Right atrium auricular region (tissue), 2 donors: ENCODE results near the gene KRT12. TPM values are rescaled to one million over a fixed set of nuclear protein-coding genes. Genes with fewer than 3 reads are reported as not detected.
"Not testable (repeated sequence)": the region's sequence is repeated elsewhere in the genome, so short reads cannot be mapped to it uniquely, and the experiment has no call there.

Source experiments
- DNase-seq: peaks from one replicate; pipeline ENCODE4 v3.0.0-alpha.2; 2019; ENCODE audit warnings: low spot score
- H3K27ac ChIP-seq, 2 donors: fragments of 200-600 bp; sonication (generic); 1 replicate in 1 of 2; 2 replicates in 1 of 2; pipeline ENCODE4 v1.5.1; 2016 to 2019
- H3K27me3 ChIP-seq, 2 donors: fragments of 200-600 bp; sonication (generic); one replicate each; pipeline versions ENCODE4 v1.5.1 to v1.6.0; 2017 to 2019
- H3K36me3 ChIP-seq: fragments of 200-600 bp; sonication (generic); one replicate; pipeline ENCODE4 v1.5.1; 2016
- H3K4me1 ChIP-seq, 2 donors: fragments of 200-600 bp; sonication (generic); one replicate each; pipeline versions ENCODE4 v1.5.1 to v1.6.0; 2017 to 2019
- H3K4me3 ChIP-seq, 2 donors: fragments of 200-600 bp; sonication (generic); 1 replicate in 1 of 2; 2 replicates in 1 of 2; pipeline ENCODE4 v1.5.1; 2017 to 2019; ENCODE audit warnings: mild to moderate bottlenecking in 1 of 2, moderate library complexity in 1 of 2
- H3K9me3 ChIP-seq, 2 donors: fragments of 200-600 bp; sonication (generic); one replicate each; pipeline ENCODE4 v1.5.1; 2019
- CTCF ChIP-seq, 2 donors: fragments of 200-600 bp; sonication (generic); IDR thresholded peaks; one replicate each; pipeline ENCODE4 v1.5.1; 2019; ENCODE audit warnings: antibody characterized with exemption in 2 of 2
- total RNA-seq, 2 donors: library from RNA; depleted of rRNA; stranded (reverse); fragments of >200 nt; gene quantifications; one replicate each; pipeline ENCODE4 v1.1.0, GENCODE V29; 2016

KRT12 gene
- total RNA-seq, 2 donors from 2014 or later: not detected

DNA sequence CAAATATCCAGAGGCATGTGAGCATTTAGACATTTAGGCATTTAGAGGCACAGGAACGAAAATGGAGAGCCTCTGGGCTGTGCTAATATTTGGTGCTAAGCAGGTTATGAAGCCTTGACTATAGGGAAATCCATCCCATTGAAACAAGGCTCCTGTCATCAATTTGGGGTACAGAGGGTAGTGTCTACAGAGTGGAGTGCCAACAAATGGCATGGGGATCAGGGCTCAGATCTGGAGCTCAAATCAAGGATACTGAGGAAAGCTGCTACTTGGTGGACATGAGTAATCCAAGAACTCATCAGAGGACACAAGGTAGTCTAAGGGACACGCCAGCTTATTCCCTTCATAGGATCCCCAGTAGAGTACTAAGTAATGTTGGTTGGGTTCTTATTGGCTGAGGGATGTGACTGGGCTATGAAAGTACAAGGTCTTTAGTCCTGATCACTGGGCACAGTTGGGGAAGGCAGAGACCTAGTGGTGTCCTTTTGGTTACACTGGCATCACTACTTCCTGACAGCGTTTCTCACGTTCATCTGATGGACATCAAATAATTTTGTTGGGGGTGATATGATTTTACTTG is 49.8 kb downstream of the KRT12 start:
- TF ChIP-seq CTCF (IDR thresholded peaks at IDR 0.05): no peak
- no peak overlapping the region for H3K4me3 ChIP-seq
- DNase-seq: no peak
- H3K4me1 ChIP-seq: peaks cover 0 to 14% of the 10 kb centered on the region in 2 donors
- no peak overlapping the region for H3K27ac ChIP-seq
- no peaks in the 10 kb centered on the region for H3K9me3 ChIP-seq
- no peaks in the 10 kb centered on the region for H3K27me3 ChIP-seq
- H3K36me3 ChIP-seq: no peaks in the 10 kb centered on the region

DNA sequence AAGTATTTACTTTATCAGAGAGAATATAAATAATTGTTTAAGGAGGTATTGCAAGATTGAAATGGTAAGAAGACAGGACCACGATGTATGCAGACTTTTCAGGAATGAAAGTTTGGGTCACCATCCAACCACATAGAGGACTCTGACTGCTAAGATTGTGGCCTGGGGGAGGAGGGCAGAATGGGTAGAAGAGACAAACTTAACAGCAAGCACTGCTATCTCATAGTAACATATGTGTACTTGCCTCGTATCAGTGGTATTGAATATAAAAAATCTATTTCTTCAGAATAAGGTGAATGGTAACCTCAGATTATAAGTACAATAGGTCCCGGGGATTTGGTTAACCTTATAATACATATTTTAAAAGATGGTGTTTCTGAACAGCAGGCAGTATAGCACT is 50.5 kb downstream of the KRT12 start:
- TF ChIP-seq CTCF (IDR thresholded peaks at IDR 0.05): no peak
- no peaks in the 10 kb centered on the region for H3K36me3 ChIP-seq

GRCh38 chr17:40815381-40815780 is 51.6 kb downstream of the KRT12 start:
- H3K4me3 ChIP-seq: no peak overlapping the region
- no peak for TF ChIP-seq CTCF (IDR thresholded peaks at IDR 0.05)
- no peaks in the 10 kb centered on the region for H3K36me3 ChIP-seq
- peaks cover 0 to 20% of the 10 kb centered on the region in 2 donors for H3K4me1 ChIP-seq
- no peak for DNase-seq
- no peak overlapping the region for H3K27ac ChIP-seq
- H3K9me3 ChIP-seq: no peaks in the 10 kb centered on the region
- H3K27me3 ChIP-seq: no peaks in the 10 kb centered on the region

More for the DNA sequence above, 50.5 kb downstream of the KRT12 start:
- DNase-seq: no peak
- Histone ChIP-seq H3K27ac (no peak overlapping the region), H3K9me3 (no peaks in the 10 kb centered on the region), H3K4me1 (peaks cover 0 to 14% of the 10 kb centered on the region in 2 donors), H3K4me3 (no peak overlapping the region), H3K27me3 (no peaks in the 10 kb centered on the region)

DNA sequence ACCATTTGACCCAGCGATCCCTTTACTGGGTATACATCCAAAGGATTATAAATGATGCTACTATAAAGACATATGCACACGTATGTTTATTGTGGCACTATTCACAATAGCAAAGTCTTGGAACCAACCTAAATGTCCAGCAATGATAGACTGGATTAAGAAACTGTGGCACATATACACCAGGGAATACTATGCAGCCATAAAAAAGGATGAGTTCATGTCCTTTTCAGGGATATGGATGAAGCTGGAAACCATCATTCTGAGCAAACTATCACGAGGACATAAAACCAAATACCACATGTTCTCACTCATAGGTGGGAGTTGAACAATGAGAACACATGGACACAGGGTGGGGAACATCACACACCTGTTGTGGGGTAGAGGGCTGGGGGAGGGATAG is 52.4 kb downstream of the KRT12 start:
- not testable (repeated sequence) for H3K36me3 ChIP-seq, H3K9me3 ChIP-seq, DNase-seq, H3K27ac ChIP-seq, H3K27me3 ChIP-seq, H3K4me3 ChIP-seq
- H3K4me1 ChIP-seq: peaks cover 0 to 25% of the 10 kb centered on the region in 2 donors

DNA sequence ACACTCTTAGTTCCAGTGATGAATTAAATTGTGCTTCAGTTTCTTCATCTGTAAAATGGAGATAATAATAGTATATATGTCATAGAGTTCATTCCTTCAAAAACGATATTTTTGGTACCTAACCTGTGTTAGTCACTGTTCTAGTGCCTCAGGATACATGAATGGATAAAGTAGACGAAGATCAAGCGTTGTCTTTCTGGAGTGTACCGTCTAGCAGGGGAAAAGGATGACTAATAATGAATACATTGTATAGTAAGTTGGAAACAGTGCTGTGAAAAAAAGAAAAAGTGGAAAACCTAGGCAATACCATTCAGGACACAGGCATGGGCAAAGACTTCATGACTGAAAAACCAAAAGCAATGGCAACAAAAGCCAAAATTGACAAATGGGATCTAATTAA is 53.2 kb downstream of the KRT12 start:
- Histone ChIP-seq H3K27me3 (no peaks in the 10 kb centered on the region), H3K4me3 (no peak overlapping the region), H3K9me3 (no peaks in the 10 kb centered on the region), H3K36me3 (no peaks in the 10 kb centered on the region), H3K27ac (no peak overlapping the region), H3K4me1 (peaks cover 0 to 28% of the 10 kb centered on the region in 2 donors)
- TF ChIP-seq CTCF (IDR thresholded peaks at IDR 0.05): no peak
- DNase-seq: no peak

DNA sequence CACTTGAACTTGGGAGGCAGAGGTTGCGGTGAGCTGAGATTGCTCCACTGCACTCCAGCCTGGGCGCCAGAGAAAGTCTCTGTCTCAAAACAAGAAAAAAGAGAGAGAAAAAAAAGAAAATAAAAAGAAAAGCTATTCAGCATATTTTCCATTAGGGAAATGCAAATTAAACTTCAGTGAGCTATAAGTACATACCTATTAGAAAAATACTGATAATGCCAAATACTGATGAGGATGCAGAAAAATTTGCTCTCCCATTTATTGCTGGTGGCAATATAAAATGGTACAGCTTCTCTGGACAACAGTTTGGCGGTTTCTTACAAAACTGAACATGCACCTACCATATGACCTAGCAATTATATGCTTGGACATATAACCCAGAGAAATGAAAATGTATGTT is 54.4 kb downstream of the KRT12 start:
- Histone ChIP-seq H3K36me3 (no peaks in the 10 kb centered on the region), H3K27ac (no peak overlapping the region), H3K9me3 (no peaks in the 10 kb centered on the region), H3K4me1 (peaks cover 0 to 22% of the 10 kb centered on the region in 2 donors), H3K4me3 (no peak overlapping the region), H3K27me3 (no peaks in the 10 kb centered on the region)
- DNase-seq: no peak
- no peak for TF ChIP-seq CTCF (IDR thresholded peaks at IDR 0.05)

Other genes starting within 250 kb of the KRT12 start
- gene SMARCE1, start 219.4 kb downstream of the KRT12 start, total RNA-seq: 10 to 100 TPM; 50.4 to 54.9 TPM
- gene KRT222, start 202.0 kb downstream of the KRT12 start, total RNA-seq: under 1 TPM in 1 of 2 donors, not detected in 1; 0.94 TPM
- gene KRT24, start 163.5 kb downstream of the KRT12 start, total RNA-seq: not detected
- gene KRT25, start 111.9 kb downstream of the KRT12 start, total RNA-seq: not detected
- not detected for gene KRT26, start 95.0 kb downstream of the KRT12 start, total RNA-seq
- gene KRT27, start 84.7 kb downstream of the KRT12 start, total RNA-seq: not detected
- not detected for gene KRT28, start 67.3 kb downstream of the KRT12 start, total RNA-seq
- gene KRT10, start 44.6 kb downstream of the KRT12 start, total RNA-seq: 10 to 100 TPM; 18.9 to 21.5 TPM
- not detected for gene KRT20, start 18.0 kb upstream of the KRT12 start, total RNA-seq
- gene KRT23, start 70.4 kb upstream of the KRT12 start, total RNA-seq: not detected
- gene KRT39, start 99.7 kb upstream of the KRT12 start, total RNA-seq: not detected
- not detected for gene KRT40, start 117.1 kb upstream of the KRT12 start, total RNA-seq
- not detected for gene KRTAP3-3, start 126.9 kb upstream of the KRT12 start, total RNA-seq
- not detected for gene KRTAP3-2, start 132.7 kb upstream of the KRT12 start, total RNA-seq
- gene KRTAP3-1, start 141.9 kb upstream of the KRT12 start, total RNA-seq: not detected
- not detected for gene KRTAP1-5, start 160.0 kb upstream of the KRT12 start, total RNA-seq
- gene KRTAP1-4, start 163.0 kb upstream of the KRT12 start, total RNA-seq: not detected
- gene KRTAP1-3, start 167.7 kb upstream of the KRT12 start, total RNA-seq: under 1 TPM in 1 of 2 donors, not detected in 1; 0.39 TPM
- not detected for gene KRTAP1-1, start 174.2 kb upstream of the KRT12 start, total RNA-seq
- not detected for gene KRTAP2-1, start 180.1 kb upstream of the KRT12 start, total RNA-seq
- gene KRTAP2-2, start 188.0 kb upstream of the KRT12 start, total RNA-seq: not detected
- not detected for gene KRTAP2-3, start 192.9 kb upstream of the KRT12 start, total RNA-seq
- not detected for gene KRTAP2-4, start 198.7 kb upstream of the KRT12 start, total RNA-seq
- not detected for gene KRTAP4-7, start 216.9 kb upstream of the KRT12 start, total RNA-seq
- not detected for gene KRTAP4-8, start 230.9 kb upstream of the KRT12 start, total RNA-seq
- gene KRTAP4-16, start 235.0 kb upstream of the KRT12 start, total RNA-seq: not detected
- gene KRTAP4-9, start 238.2 kb upstream of the KRT12 start, total RNA-seq: not detected